HCT116 (cell line): Measurements from ENCODE around the gene FOXF1.

Experiments used
- CEBPB ChIP-seq: IDR thresholded peaks from 2 replicates; pipeline ENCODE4 v1.6.1; 2012; ENCODE audit warnings: low read depth
- CTCF ChIP-seq, 3 experiments: fragments of 200-600 bp in 1 of 3; sonication (generic) in 1 of 3; IDR thresholded peaks in 2 of 3; conservative IDR thresholded peaks in 1 of 3; 2 replicates each; pipeline ENCODE4 v1.5.1; 2012 to 2017; ENCODE audit warnings: low read depth in 2 of 3, low read length in 2 of 3, antibody characterized with exemption in 1 of 3, borderline replicate concordance in 1 of 3, control low read depth in 1 of 3, mild to moderate bottlenecking in 1 of 3, mixed read lengths in 1 of 3, mixed run types in 1 of 3, moderate library complexity in 1 of 3; ENCODE audit not compliant: insufficient read depth in 1 of 3
- EGR1 ChIP-seq: IDR thresholded peaks from 2 replicates; pipeline ENCODE4 v1.6.1; 2012; ENCODE audit warnings: low read depth
- POLR2A ChIP-seq: IDR thresholded peaks from 2 replicates; pipeline ENCODE4 v1.7.0; 2011; ENCODE audit warnings: borderline replicate concordance; ENCODE audit not compliant: insufficient read depth, insufficient read length; ENCODE audit errors: extremely low read depth
- POLR2AphosphoS5 ChIP-seq: IDR thresholded peaks from 2 replicates; pipeline ENCODE4 v1.6.1; 2011; ENCODE audit warnings: mild to moderate bottlenecking, low read depth, low read length, moderate library complexity
- RAD21 ChIP-seq: IDR thresholded peaks from 2 replicates; pipeline ENCODE4 v1.6.1; 2012; ENCODE audit warnings: low read depth, mild to moderate bottlenecking
- SIN3A ChIP-seq: IDR thresholded peaks from 2 replicates; pipeline ENCODE4 v1.6.1; 2012; ENCODE audit warnings: low read depth
- SP1 ChIP-seq: IDR thresholded peaks from 2 replicates; pipeline ENCODE4 v1.6.1; 2012; ENCODE audit warnings: low read depth
- SRF ChIP-seq: IDR thresholded peaks from 2 replicates; pipeline ENCODE4 v1.6.1; 2012; ENCODE audit warnings: low read depth
- YY1 ChIP-seq: IDR thresholded peaks from 2 replicates; pipeline ENCODE4 v1.6.1; 2011; ENCODE audit warnings: low read length, low read depth, moderate library complexity, mild to moderate bottlenecking; ENCODE audit not compliant: insufficient replicate concordance; ENCODE audit errors: extremely low read depth
- ZBTB33 ChIP-seq: IDR thresholded peaks from 2 replicates; pipeline ENCODE4 v1.6.1; 2011; ENCODE audit warnings: mild to moderate bottlenecking, low read length, moderate library complexity; ENCODE audit not compliant: insufficient replicate concordance; ENCODE audit errors: extremely low read depth
- ZFX ChIP-seq: fragments of 450-650 bp; IDR thresholded peaks from 2 replicates; pipeline ENCODE4 v1.6.1; 2017
- ZNF274 ChIP-seq: fragments of 200-500 bp; sonication (Bioruptor generic); IDR thresholded peaks from 2 replicates; pipeline ENCODE4 v1.6.1; 2014; ENCODE audit warnings: mild to moderate bottlenecking, low read depth, low read length, inconsistent platforms

GRCh38 chr16:86505185-86505898 lies 5.0 kb upstream of the FOXF1 start:
- TF ChIP-seq CTCF (IDR thresholded peaks at IDR 0.05 in 2 of 3, conservative IDR thresholded peaks at IDR 0.05 in 1 of 3; ENCODE audit: borderline replicate concordance in 1 of 3, insufficient read depth in 1 of 3, low read depth in 2 of 3, low read length in 2 of 3): no peak
- TF ChIP-seq ZBTB33: no peak
- no peak for TF ChIP-seq CEBPB
- no peak for TF ChIP-seq SP1
- no peak for TF ChIP-seq YY1
- no peak for TF ChIP-seq POLR2AphosphoS5
- TF ChIP-seq ZFX: no peak
- TF ChIP-seq RAD21: no peak
- TF ChIP-seq SIN3A: no peak
- no peak for TF ChIP-seq POLR2A
- TF ChIP-seq SRF: no peak
- no peak for TF ChIP-seq EGR1
- TF ChIP-seq ZNF274: no peak
